ENCODE measurements around the gene NKAIN2.
A peak's percentile ranks its signal among the peaks of the same experiment; 100 is the strongest.

NKAIN2 gene

GRCh38 chr6:124769811-124770544, 966.3 kb downstream of the NKAIN2 start:
- DNase-seq (ENCODE audit: low spot score), result no peak

DNA sequence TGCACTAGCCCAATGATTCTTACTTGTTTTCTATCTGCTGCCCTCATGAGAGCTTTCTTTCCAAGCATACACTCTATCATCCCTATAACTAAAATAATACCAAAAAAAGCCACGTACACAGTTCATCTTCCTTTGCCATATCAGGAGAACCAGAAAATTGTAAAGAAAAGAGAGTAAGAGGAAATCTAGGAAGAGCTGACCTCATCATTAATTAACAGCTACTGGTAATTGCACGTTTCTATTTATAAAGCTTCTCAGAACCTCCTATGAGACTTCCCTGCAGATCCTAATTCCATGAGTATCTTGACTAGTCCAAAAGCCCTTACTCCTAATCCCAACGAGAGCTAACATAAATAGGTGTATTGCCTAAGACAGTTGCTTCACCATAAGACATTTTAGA, 967.1 kb downstream of the NKAIN2 start:
- no peak for DNase-seq (ENCODE audit: low spot score)

DNA sequence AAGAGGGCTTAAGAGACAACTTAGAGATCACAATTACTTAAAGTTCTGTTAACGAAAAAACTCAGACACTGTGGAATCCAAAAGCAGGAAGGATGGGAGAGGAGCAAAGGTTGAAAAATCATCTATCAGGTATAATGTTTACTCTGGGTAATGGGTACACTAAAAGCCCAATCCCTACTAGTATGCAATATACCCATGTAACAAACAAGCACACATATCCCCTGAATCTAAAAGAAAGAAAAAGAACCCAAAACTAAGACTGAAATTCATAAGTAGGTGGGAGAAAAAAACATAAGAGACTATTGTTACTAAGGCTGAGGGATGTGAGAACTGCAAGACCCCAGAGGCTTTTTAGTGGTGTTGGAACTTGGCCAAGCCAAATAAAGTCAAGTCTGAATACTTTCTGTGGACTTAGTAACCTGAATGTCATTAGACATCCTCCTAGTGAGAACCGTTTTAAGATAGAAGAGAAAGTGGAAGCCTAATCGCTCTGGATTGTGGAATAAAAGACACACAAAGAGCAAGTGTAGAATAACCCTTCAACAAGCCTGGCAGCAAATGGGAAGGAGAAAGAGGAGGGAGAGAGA, 969.2 kb downstream of the NKAIN2 start:
- no peak for DNase-seq (ENCODE audit: low spot score)

- no peak for DNase-seq (ENCODE audit: low spot score)
Measured at GRCh38 chr6:124775121-124775520, 971.5 kb downstream of the NKAIN2 start.

DNA sequence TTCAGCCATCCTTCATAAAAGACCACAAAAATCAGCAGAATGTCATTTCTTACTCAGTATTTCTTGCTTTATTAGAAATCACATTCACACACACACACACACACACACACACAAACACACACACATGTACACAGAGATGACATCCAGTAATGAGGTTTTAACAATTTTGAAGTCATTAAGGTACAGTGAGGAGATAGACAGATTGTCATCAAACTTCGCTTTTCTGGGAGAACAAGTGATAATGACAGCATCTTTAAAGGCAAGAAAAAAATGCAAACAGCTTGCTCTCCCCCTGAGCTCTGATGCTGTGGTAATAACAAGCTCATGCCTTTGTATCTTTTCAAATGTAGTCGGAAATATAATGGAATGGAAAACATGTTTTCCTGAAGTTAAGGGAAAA, 974.2 kb downstream of the NKAIN2 start:
- DNase-seq (ENCODE audit: low spot score), result no peak

- no peak for DNase-seq (ENCODE audit: low spot score)
Measured at GRCh38 chr6:124780623-124781022, 977.0 kb downstream of the NKAIN2 start.

- DNase-seq (ENCODE audit: low spot score), result no peak
Measured at GRCh38 chr6:124783344-124783743, 979.7 kb downstream of the NKAIN2 start.

GRCh38 chr6:124791156-124791555, 987.5 kb downstream of the NKAIN2 start:
- DNase-seq (ENCODE audit: low spot score), result no peak

DNA sequence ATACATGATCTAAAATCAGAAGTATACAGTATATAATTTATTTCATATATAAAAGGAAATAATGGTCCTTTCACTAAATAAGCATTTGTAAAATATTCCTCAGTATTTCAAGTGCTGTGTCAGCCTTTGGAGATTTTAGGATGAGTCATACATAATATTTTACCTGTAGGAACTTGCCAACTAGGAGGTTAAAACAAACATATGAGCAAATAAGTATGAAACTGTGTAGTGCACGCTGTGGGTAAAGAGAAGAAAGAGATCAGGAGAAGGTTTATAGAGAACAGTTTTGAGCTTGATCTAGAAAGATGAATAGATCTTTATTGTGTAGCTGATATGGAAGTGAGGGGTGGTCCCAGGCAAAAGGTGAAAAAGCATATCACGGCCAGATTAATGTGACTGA, 988.7 kb downstream of the NKAIN2 start:
- no peak for DNase-seq (ENCODE audit: low spot score)

- DNase-seq (ENCODE audit: low spot score), result no peak
Measured at GRCh38 chr6:124793398-124793797, 989.7 kb downstream of the NKAIN2 start.

- peak; percentile 63 for DNase-seq (ENCODE audit: low spot score)
Measured at GRCh38 chr6:124795643-124796463, 992.2 kb downstream of the NKAIN2 start.

- DNase-seq (ENCODE audit: low spot score), result no peak
Measured at GRCh38 chr6:124796464-124796970, 992.9 kb downstream of the NKAIN2 start.

- no peak for DNase-seq (ENCODE audit: low spot score)
Measured at GRCh38 chr6:124797224-124797623, 993.6 kb downstream of the NKAIN2 start.

DNA sequence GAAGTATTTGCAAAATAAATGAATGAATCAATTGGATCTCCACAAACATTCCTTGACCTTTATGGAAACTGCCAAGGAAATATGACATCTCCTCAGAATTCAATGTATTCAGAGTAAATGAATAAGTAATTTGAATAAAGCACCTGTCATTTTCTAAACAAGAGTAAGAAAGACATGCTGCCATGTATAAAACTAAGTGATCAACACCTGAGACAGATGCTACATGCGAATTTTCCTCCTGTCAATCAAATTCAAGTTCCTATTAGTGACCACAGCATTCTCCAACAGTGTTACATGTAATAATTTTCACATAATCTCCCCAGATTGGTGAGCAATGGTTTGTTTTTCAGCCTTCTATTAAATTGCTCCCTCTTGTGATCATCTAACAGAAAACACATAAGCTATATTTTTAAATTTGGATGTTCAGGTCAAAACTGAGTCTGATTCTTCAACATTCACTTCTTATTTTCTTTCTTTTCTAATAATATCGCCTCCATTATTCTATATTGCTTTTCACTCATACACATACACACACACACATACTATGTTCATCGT, 995.4 kb downstream of the NKAIN2 start:
- DNase-seq (ENCODE audit: low spot score), result no peak

DNA sequence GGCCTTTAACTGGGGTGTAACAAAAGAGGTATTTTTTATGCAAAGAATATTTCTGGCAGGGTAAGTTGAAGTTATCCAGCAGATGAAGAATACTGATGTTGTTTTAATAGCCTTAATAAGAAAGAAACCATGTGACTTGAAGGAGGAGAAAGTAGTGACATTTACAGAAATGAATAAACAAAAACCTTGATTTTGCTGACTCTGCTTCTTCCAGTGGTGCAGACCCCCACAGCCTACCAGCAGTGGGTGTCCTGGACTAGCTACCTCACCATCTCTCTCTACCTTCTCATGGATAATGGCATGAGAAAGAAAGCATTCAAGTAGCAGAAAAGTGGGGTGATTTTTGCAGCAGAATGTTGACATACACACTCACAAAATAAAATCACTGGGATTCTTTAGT, 996.0 kb downstream of the NKAIN2 start:
- no peak for DNase-seq (ENCODE audit: low spot score)

GRCh38 chr6:124800222-124800621, 996.6 kb downstream of the NKAIN2 start:
- DNase-seq (ENCODE audit: low spot score), result no peak

DNA sequence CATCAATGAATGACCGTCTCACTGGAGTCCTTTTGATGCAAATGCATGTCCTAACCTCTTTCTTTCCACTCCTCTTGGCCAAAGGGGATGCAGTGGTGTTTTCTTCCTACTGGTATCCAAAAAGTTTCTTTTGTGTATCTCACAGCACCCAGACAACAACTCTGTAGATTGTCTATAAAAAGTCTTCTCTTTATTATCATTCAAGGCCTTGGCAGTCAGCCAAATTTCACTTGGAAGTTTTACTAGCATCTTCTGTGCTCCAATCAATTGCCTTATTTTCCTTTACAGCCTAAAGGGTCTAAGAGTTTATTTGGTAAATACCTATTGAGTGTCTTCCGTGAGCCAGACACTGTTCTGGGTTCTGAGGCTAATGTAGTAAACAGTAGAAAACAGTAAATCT, 1008.4 kb downstream of the NKAIN2 start:
- no peak for DNase-seq (ENCODE audit: low spot score)

- no peak for DNase-seq (ENCODE audit: low spot score)
Measured at GRCh38 chr6:124819346-124819745, 1015.7 kb downstream of the NKAIN2 start.

- no peak for DNase-seq (ENCODE audit: low spot score)
Measured at GRCh38 chr6:124822204-124822613, 1018.5 kb downstream of the NKAIN2 start.

DNA sequence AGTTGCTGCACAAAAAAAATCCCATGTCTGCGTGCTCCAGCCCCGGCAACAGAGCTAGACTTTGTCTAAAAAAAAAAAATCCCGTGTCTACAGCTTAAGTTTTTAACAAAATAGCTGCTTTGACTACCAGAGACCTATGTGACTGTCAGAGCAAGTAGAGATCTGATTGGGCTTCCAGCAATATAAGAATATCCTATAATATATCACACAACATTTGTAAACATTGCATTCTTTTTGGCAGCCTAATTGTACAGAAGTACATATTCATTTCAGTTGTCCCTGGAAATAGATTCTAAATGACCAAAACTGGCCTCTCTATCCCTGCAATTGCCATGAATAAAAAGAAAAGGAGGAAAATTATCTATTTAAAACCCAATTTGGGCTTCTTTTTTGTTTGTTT, 1019.1 kb downstream of the NKAIN2 start:
- DNase-seq (ENCODE audit: low spot score), result no peak

- no peak for DNase-seq (ENCODE audit: low spot score)
Measured at GRCh38 chr6:124823240-124824111, 1019.8 kb downstream of the NKAIN2 start.

DNA sequence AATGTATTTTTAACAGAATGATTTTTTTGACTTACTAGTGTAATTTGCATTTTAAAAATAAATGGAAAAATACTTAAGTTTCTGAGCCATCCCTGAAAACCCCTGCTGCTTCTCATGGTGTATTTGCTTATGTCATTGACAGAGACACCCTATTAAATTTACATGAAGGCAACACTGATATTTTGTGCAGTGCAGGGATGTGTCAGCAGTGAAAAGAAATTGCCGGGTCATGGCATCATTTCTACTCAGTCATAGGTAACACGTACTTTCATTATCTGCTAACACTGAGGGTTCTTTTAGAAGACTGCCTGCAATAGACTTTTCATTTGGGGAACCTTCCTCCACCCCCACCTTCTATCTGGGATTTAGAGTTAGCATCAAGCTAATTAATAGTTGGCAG, 1021.9 kb downstream of the NKAIN2 start:
- DNase-seq (ENCODE audit: low spot score), result no peak
